Measurements from ENCODE around the gene KCNH4. TPM values are rescaled to one million over a fixed set of nuclear protein-coding genes. Genes with fewer than 3 reads are reported as not detected.

Gene KCNH4
- total and polyA plus RNA-seq, 4 donors, result 0.01 TPM; not detected in 3

DNA sequence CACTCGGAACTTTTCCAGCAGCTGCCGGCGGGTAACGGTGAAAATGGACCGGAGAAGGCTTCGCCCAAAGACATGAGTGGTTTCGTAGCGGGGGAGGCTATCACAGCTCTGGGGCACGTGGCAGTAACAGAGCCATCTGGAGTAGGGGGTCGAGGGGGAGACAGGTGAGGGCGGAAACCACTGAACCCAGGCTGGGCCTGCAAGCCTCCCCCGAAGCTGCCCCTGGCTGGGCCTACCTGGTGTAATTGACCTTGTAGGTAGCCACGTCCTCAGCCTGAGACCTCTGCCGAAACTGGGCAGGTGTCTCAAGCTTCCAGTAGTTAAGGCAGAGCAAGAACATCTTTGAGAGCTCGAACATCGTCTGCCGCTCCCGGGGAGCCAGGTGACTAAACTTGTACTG lies 61.6 kb downstream of the KCNH4 start:
- TF ChIP-seq EGR1 (IDR thresholded peaks at IDR 0.05; ENCODE audit: low read depth in 2 of 2), result no peak
- TF ChIP-seq, protein P1, sequence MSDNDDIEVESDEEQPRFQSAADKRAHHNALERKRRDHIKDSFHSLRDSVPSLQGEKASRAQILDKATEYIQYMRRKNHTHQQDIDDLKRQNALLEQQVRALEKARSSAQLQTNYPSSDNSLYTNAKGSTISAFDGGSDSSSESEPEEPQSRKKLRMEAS (IDR thresholded peaks at IDR 0.05), result no peak
- no peak for TF ChIP-seq TAF1 (conservative IDR thresholded peaks at IDR 0.05)
- no peak for TF ChIP-seq YY1 (IDR thresholded peaks at IDR 0.05)
- TF ChIP-seq NR2F2 (IDR thresholded peaks at IDR 0.05), result no peak
- TF ChIP-seq RAD21 (IDR thresholded peaks at IDR 0.05), result no peak
- Histone ChIP-seq H3K9me3 (ENCODE audit: control insufficient read depth in 4 of 4, low read length in 3 of 4) (no peaks in the 10 kb centered on the region), H3K4me3 (ENCODE audit: low read depth in 1 of 3, low read length in 3 of 3) (no peak overlapping the region), H3K27ac (ENCODE audit: low read depth in 1 of 2, low read length in 2 of 2) (no peak overlapping the region), H3K4me1 (ENCODE audit: control insufficient read depth in 4 of 4, insufficient read depth in 4 of 4, low read length in 3 of 4) (peaks cover 7 to 30% (median 21%) of the 10 kb centered on the region in 4 donors), H3K36me3 (ENCODE audit: control insufficient read depth in 4 of 4, insufficient read depth in 3 of 4, low read depth in 1 of 4, low read length in 3 of 4) (peaks cover 0 to 13% (median 7%) of the 10 kb centered on the region in 4 donors), H3K27me3 (ENCODE audit: control insufficient read depth in 4 of 4, insufficient read depth in 4 of 4, low read length in 3 of 4) (no peaks in the 10 kb centered on the region), H3K9ac (ENCODE audit: low read depth in 1 of 2, low read length in 2 of 2) (no peak overlapping the region)
- no peak for DNase-seq (ENCODE audit: low spot score)
- 94% methylated on average over 18 of the region's 18 CpGs for WGBS

DNA sequence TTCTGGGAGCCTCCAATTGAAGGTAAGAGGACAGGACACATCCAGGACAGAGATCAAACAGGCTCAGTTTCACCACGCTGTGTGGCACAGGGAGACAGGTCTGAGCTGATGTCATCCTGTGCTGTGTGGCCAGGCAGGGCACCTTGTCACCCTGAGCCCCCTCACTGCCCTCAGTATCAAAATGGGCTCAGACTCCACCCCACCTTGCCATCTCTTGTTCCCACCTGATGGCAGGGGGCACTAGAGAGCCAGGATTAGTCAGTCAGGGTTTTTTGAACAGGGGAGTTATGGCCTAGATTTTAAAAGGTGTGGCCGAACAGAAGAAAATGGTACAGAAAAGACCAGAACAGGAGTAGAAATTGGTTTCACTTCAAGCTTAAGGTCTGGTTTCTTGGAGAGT lies 62.4 kb downstream of the KCNH4 start:
- Histone ChIP-seq H3K27ac (ENCODE audit: low read depth in 1 of 2, low read length in 2 of 2) (no peak overlapping the region), H3K36me3 (ENCODE audit: control insufficient read depth in 4 of 4, insufficient read depth in 3 of 4, low read depth in 1 of 4, low read length in 3 of 4) (peaks cover 0 to 13% (median 7%) of the 10 kb centered on the region in 4 donors), H3K4me1 (ENCODE audit: control insufficient read depth in 4 of 4, insufficient read depth in 4 of 4, low read length in 3 of 4) (peaks cover 7 to 30% (median 21%) of the 10 kb centered on the region in 4 donors), H3K27me3 (ENCODE audit: control insufficient read depth in 4 of 4, insufficient read depth in 4 of 4, low read length in 3 of 4) (no peaks in the 10 kb centered on the region), H3K9me3 (ENCODE audit: control insufficient read depth in 4 of 4, low read length in 3 of 4) (no peaks in the 10 kb centered on the region), H3K9ac (ENCODE audit: low read depth in 1 of 2, low read length in 2 of 2) (no peak overlapping the region), H3K4me3 (ENCODE audit: low read depth in 1 of 3, low read length in 3 of 3) (no peak overlapping the region)
- no peak for DNase-seq (ENCODE audit: low spot score)
- WGBS, result 79% methylated on average over 2 of the region's 2 CpGs
- TF ChIP-seq, protein P2, sequence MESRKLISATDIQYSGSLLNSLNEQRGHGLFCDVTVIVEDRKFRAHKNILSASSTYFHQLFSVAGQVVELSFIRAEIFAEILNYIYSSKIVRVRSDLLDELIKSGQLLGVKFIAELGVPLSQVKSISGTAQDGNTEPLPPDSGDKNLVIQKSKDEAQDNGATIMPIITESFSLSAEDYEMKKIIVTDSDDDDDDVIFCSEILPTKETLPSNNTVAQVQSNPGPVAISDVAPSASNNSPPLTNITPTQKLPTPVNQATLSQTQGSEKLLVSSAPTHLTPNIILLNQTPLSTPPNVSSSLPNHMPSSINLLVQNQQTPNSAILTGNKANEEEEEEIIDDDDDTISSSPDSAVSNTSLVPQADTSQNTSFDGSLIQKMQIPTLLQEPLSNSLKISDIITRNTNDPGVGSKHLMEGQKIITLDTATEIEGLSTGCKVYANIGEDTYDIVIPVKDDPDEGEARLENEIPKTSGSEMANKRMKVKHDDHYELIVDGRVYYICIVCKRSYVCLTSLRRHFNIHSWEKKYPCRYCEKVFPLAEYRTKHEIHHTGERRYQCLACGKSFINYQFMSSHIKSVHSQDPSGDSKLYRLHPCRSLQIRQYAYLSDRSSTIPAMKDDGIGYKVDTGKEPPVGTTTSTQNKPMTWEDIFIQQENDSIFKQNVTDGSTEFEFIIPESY (IDR thresholded peaks at IDR 0.05), result no peak
- TF ChIP-seq, protein P3, sequence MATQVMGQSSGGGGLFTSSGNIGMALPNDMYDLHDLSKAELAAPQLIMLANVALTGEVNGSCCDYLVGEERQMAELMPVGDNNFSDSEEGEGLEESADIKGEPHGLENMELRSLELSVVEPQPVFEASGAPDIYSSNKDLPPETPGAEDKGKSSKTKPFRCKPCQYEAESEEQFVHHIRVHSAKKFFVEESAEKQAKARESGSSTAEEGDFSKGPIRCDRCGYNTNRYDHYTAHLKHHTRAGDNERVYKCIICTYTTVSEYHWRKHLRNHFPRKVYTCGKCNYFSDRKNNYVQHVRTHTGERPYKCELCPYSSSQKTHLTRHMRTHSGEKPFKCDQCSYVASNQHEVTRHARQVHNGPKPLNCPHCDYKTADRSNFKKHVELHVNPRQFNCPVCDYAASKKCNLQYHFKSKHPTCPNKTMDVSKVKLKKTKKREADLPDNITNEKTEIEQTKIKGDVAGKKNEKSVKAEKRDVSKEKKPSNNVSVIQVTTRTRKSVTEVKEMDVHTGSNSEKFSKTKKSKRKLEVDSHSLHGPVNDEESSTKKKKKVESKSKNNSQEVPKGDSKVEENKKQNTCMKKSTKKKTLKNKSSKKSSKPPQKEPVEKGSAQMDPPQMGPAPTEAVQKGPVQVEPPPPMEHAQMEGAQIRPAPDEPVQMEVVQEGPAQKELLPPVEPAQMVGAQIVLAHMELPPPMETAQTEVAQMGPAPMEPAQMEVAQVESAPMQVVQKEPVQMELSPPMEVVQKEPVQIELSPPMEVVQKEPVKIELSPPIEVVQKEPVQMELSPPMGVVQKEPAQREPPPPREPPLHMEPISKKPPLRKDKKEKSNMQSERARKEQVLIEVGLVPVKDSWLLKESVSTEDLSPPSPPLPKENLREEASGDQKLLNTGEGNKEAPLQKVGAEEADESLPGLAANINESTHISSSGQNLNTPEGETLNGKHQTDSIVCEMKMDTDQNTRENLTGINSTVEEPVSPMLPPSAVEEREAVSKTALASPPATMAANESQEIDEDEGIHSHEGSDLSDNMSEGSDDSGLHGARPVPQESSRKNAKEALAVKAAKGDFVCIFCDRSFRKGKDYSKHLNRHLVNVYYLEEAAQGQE (IDR thresholded peaks at IDR 0.05), result no peak
- TF ChIP-seq RAD21 (IDR thresholded peaks at IDR 0.05) (peak; percentile 62 to 75), EGR1 (IDR thresholded peaks at IDR 0.05; ENCODE audit: low read depth in 2 of 2) (no peak), HNF4G (IDR thresholded peaks at IDR 0.05) (no peak), SP1 (IDR thresholded peaks at IDR 0.05) (no peak), GABPA (IDR thresholded peaks at IDR 0.05 in 1 of 2, conservative IDR thresholded peaks at IDR 0.05 in 1 of 2) (no peak), FOXA2 (IDR thresholded peaks at IDR 0.05) (no peak), JUND (IDR thresholded peaks at IDR 0.05) (no peak), TAF1 (conservative IDR thresholded peaks at IDR 0.05) (no peak)
- TF ChIP-seq, protein P4, sequence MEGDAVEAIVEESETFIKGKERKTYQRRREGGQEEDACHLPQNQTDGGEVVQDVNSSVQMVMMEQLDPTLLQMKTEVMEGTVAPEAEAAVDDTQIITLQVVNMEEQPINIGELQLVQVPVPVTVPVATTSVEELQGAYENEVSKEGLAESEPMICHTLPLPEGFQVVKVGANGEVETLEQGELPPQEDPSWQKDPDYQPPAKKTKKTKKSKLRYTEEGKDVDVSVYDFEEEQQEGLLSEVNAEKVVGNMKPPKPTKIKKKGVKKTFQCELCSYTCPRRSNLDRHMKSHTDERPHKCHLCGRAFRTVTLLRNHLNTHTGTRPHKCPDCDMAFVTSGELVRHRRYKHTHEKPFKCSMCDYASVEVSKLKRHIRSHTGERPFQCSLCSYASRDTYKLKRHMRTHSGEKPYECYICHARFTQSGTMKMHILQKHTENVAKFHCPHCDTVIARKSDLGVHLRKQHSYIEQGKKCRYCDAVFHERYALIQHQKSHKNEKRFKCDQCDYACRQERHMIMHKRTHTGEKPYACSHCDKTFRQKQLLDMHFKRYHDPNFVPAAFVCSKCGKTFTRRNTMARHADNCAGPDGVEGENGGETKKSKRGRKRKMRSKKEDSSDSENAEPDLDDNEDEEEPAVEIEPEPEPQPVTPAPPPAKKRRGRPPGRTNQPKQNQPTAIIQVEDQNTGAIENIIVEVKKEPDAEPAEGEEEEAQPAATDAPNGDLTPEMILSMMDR (IDR thresholded peaks at IDR 0.05; ENCODE audit: low read depth, low read length, missing input control), result peak; percentile 39
